ENCODE data around the gene DNAH11. TPM values are rescaled to one million over a fixed set of nuclear protein-coding genes. Genes with fewer than 3 reads are reported as not detected.
"Not testable (repeated sequence)": the region's sequence is repeated elsewhere in the genome, so short reads cannot be mapped to it uniquely, and the experiment has no call there.

Gene DNAH11
- polyA plus RNA-seq, result under 1 TPM; under 0.01 to 0.30 (median 0.10) TPM

GRCh38 chr7:21542891-21543527, at the start of gene DNAH11:
DNAH11 (plus strand) TSS chr7:21543039; CDS start chr7:21543246, 207 bp downstream.
- WGBS, 3 donors, result 1% methylated on average over 57 to 66 of the region's 66 CpGs
- no peak within 1 kb of the TSS for H3K27ac ChIP-seq (ENCODE audit: low read depth, low read length)

DNA sequence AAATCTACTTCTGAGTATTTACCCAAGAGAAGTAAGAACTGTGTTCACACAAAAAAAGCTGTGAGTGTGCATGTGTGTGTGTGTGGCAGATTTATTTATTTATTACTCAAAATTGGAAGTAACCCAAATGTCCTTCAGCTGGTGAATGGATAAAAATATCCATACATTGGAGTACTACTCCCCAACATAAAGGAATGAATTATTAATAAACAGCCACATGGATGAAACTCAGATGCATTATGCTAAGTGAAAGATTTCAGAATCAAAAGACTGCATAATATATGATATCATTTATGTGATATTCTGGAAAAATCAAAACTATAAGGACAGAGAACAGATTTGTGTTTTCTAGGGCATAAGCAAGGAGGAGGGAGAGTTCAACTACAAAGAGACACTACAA, 47.1 kb upstream of the DNAH11 start:
- H3K27ac ChIP-seq (ENCODE audit: low read depth, low read length), result no peak overlapping the region

- no peak overlapping the region for H3K27ac ChIP-seq (ENCODE audit: low read depth, low read length)
Observed at GRCh38 chr7:21497072-21497471, 45.8 kb upstream of the DNAH11 start.

DNA sequence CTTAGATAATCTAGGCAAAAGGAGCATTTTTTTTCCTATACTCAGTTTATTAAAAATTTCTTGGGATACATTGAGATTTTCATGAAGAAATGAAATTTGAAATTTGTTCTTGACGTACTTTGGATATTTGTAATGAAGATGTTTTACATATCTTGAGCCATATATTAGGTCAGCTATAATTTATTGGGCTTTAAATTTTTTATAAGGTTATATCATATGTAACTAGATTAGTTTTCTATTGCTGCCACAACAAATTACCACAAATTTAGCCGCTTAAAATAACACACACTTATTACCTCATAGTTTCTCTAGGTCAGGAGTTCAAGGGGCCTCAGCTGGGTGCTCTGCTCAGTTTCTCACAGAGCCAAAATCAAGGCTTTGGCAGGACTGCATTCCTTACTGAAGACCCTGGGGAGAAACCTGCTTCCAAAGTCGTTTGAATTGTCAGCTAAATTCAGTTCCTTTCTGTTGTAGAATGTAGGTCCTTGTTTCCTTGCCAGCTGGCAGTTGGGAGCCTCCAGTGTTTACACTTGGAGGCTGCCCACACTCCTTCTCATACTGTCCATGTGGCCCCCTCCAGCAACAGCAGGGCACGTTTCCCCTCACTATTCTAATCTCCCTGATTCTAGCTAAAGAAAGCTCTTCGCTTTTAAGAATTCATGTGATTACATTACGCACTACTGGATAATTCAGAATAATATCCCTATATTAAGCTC, 42.6 kb upstream of the DNAH11 start:
- 79 to 87% (median 85%) methylated on average over 6 of the region's 6 CpGs for WGBS, 3 donors
- no peak overlapping the region for H3K27ac ChIP-seq (ENCODE audit: low read depth, low read length)

DNA sequence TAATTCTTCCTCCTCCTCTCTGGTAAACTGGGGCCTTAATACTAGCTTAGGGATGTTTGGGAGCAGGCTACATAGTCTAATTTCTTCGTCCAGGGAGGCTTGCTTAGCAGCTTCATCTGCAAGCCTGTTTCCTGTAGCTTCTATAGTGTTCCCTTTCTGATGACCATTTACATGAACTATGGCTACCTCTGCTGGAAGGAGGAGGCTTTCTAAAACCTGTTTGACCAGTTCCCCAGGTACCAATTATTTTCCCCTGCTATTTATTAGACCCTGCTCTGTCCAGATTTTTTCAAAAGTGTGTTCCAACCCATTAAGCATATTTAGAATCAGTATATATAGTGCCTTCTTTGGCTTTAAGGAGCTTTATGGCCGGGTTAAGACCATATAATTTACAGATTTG, 38.8 kb upstream of the DNAH11 start:
- H3K27ac ChIP-seq (ENCODE audit: low read depth, low read length), result no peak overlapping the region
- 61 to 91% (median 88%) methylated on average over 2 of the region's 2 CpGs for WGBS, 3 donors

DNA sequence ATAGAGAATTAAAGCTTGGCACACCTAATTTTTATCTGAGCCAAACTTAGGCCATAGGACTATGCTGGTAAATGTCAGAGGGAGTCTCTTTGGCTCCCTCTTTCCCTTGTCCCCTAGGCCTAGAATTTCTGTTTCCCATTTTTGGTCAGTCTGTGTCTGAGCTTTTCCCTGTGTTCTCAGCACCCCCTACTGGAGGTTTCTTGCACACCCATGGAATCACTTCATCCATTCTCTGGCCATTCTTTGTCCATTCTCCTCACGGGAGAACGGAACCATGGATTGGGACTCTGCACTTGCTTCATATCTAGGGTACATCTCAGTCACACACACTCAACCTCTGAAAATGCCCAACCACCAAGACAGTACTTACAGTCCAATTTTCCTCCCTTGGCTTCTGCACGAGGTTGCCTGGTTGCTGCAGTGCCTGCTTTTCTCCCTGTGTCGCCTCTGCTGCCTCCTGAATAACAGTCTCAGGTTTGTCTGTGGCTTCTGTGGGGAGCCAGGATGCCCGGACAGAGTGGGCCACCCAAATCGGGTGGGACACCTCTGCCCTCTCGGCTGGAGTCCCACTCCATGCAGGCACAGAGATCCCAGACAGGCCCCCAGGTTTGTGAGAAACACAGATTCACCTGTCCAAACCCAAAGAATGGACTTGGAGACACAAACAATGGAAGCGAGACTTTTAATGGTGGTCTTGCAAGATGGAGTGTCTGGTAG, 35.1 kb upstream of the DNAH11 start:
- WGBS, 3 donors, result 77 to 92% (median 86%) methylated on average over 8 of the region's 8 CpGs

DNA sequence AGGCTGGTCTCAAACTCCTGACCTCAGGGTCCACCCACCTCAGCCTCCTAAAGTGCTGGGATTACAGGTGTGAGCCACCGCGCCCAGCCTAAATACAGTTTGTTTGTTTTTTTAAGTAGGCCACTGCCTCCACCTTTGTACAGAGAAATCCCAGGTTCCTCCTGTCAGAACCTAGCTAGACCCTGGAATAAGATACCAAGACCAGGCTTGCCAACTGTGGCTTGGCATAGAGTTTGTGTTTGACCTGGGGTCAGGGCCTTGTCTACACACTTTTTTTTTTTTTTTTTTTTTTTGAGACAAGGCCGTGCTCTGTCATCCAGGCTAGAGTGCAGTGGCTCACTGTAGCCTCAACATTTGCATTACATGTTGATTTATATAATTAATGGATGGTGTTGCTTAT, 34.3 kb upstream of the DNAH11 start:
- no peak overlapping the region for H3K27ac ChIP-seq (ENCODE audit: low read depth, low read length)
- WGBS, 3 donors, result 96 to 100% (median 97%) methylated on average over 3 of the region's 3 CpGs

More for the DNA sequence above, 35.1 kb upstream of the DNAH11 start:
- no peak overlapping the region for H3K27ac ChIP-seq (ENCODE audit: low read depth, low read length)

- no peak overlapping the region for H3K27ac ChIP-seq (ENCODE audit: low read depth, low read length)
Observed at GRCh38 chr7:21514062-21514461, 28.8 kb upstream of the DNAH11 start.

- WGBS, 3 donors, result 94 to 95% (median 94%) methylated on average over 1 of the region's 1 CpG
- no peak overlapping the region for H3K27ac ChIP-seq (ENCODE audit: low read depth, low read length)
Observed at GRCh38 chr7:21524680-21525079, 18.2 kb upstream of the DNAH11 start.

DNA sequence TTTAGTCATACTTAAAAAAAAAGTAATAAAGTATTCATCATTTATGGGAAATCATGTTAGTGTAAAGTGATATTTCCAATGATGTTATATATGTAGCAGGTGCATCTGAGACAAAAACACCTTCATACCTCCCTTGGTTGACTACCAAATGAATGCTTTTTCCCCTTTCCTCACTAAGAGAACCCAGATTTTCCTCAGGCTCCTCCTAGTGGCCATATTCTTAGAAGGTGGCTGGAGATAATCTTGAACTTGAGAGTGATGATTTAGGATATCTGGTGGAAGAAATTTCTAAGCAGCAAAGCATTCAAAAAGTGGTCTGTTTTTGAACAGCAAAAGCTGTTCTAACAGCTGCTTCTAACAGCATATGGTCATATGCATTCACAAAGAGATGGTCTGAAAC, 16.8 kb upstream of the DNAH11 start:
- H3K27ac ChIP-seq (ENCODE audit: low read depth, low read length), result no peak overlapping the region

DNA sequence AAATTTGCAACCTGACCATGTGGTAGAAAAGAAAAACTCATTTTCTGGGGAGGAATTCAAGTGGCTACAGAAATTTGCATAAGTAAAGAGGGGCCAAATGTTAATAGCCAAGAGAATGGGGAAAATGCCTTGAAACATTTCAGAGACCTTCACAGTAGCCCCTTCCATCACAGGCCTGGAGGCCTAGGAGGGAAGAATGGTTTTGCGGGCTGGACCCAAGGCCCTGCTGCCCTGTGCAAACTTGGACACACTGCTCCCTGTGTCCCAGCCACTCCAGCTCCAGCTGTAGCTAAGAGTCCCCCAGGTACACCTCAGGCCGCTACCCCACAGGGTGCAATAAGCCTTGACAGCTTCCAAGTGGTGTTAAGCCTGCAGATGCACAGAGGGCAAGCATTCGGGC, 16.4 kb upstream of the DNAH11 start:
- 87 to 98% (median 97%) methylated on average over 3 of the region's 3 CpGs for WGBS, 3 donors
- no peak overlapping the region for H3K27ac ChIP-seq (ENCODE audit: low read depth, low read length)

DNA sequence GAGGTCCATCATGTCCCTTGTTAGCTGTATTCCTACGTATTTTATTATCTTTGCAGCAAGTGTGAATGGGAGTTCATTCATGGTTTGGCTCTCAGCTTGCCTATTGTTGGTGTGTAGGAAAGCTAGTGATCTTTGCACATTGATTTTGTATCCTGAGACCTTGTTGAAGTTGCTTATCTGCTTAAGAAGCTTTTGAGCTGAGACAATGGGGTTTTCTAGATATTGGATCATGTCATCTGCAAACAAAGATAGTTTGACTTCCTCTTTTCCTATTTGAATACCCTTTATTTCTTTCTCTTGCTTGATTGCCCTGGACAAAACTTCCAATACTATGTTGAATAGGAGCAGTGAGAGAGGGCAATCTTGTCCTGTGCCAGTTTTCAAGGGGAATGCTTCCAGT, 10.4 kb upstream of the DNAH11 start:
- H3K27ac ChIP-seq (ENCODE audit: low read depth, low read length), result not testable (repeated sequence)
- WGBS, 3 donors, result 59 to 88% (median 62%) methylated on average over 1 of the region's 1 CpG

DNA sequence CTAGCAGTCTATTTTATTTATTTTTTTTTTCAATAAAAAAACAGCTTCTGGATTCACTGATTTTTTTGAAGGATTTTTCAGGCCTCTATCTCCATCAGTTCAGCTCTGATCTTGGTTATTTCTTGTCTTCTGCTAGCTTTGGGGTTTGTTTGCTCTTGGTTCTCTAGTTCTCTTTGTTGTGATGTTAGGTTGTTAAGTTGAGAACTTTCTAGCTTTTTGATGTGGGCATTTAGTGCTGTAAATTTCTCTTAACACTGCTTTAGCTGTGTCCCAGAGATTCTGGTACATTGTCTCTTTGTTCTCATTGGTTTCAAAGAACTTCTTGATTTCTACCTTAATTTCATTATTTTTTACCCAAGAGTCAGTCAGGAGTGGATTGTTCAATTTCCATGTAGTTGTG, 9.2 kb upstream of the DNAH11 start:
- H3K27ac ChIP-seq (ENCODE audit: low read depth, low read length), result not testable (repeated sequence)

- WGBS, 3 donors, result 93 to 96% (median 94%) methylated on average over 25 to 27 of the region's 27 CpGs
- not testable (repeated sequence) for H3K27ac ChIP-seq (ENCODE audit: low read depth, low read length)
Observed at GRCh38 chr7:21536445-21537118, 6.3 kb upstream of the DNAH11 start.

DNA sequence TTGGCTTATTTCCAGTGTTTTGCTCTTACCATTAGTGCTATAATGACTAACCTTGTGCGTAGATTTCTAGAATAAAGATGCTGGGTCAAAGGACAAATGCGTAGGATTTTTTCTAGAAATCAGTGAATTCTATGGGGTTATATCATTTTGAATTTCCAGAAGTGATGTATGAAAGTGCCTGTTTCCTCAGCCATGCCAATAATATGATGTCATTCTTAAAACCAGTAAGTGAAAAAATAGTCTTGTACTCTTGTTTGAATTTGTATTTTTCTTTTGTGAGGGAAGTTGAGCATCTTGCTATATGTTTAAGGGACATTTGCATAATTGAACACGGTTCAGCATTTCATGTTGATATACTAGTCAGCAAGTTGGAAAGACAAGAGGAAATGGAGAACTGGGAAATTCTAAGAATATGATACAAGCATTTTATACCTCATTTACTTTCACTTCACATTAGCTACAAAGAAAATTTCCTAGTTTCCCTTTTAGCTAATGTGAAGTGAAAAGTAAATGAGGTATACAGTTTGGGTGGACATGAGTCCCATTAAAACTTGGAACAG, 3.8 kb upstream of the DNAH11 start:
- no peak overlapping the region for H3K27ac ChIP-seq (ENCODE audit: low read depth, low read length)
- 84 to 86% (median 84%) methylated on average over 3 of the region's 3 CpGs for WGBS, 3 donors

DNA sequence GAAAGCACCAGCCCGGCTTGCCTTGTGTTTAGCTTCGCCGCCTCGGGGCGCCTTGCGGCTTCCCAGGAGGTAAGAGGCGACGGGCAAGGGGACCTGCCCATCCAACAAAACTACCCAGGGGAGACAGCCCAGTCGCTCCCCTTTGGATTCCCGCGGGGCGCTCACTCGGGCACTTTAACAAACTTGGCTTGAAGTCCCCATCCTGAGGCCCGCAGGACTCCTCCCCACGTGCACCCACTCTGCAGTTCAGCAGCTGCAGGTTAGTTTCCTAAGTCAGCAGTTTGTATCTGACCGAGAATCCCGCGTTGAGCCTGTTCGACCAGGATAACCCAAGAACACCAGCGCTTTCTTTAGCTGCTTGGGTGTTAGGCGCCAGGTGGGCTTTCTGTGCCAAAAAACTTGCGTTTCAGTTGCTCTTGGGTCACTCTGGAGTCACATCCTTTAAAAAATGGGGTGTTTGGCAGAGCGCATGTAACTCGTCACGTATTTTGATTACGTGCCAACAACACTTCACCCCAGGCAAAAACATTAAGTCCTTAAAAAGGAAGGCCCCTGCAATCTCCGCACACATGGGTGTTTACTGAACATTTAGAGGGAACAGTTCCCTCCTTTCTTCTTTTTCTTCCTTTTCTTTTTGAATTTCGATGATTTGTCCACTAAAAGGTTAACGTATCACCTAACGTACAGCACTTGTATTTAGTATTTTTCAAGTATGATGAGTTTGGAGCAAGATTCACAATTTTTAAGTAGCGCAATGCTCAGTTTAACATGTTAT, 876 bp downstream of the DNAH11 start:
- H3K27ac ChIP-seq (ENCODE audit: low read depth, low read length), result no peak overlapping the region
- 6 to 9% (median 9%) methylated on average over 31 of the region's 31 CpGs for whole genome bisulfite sequencing, 3 donors

- 21 to 35% (median 25%) methylated on average over 3 of the region's 3 CpGs for WGBS, 3 donors
- no peak overlapping the region for H3K27ac ChIP-seq (ENCODE audit: low read depth, low read length)
Observed at GRCh38 chr7:21544303-21544656, 1.4 kb downstream of the DNAH11 start.

- WGBS, 3 donors, result 68 to 73% (median 72%) methylated on average over 3 of the region's 3 CpGs
Observed at GRCh38 chr7:21544715-21545114, 1.9 kb downstream of the DNAH11 start.

More at GRCh38 chr7:21544715-21545114, 1.9 kb downstream of the DNAH11 start:
- no peak overlapping the region for H3K27ac ChIP-seq (ENCODE audit: low read depth, low read length)

All from adipose tissue (tissue), 3 donors.